Trophoblast cell (in vitro differentiated cells and primary cell): ENCODE data around the gene SUFU.

ENCODE experiments used
- DNase-seq, 2 donors: peaks; one replicate each; pipeline ENCODE4 v3.0.0-alpha.2; 2016
- H2AFZ ChIP-seq: 2 replicates; pipeline ENCODE4 v1.6.1; 2013; ENCODE audit warnings: low read length, moderate library complexity, mild to moderate bottlenecking; ENCODE audit not compliant: insufficient read depth, poor library complexity
- H2AK5ac ChIP-seq: 2 replicates; pipeline ENCODE4 v1.6.1; 2013; ENCODE audit warnings: mild to moderate bottlenecking, low read length
- H2BK120ac ChIP-seq: 2 replicates; pipeline ENCODE4 v1.6.1; 2013; ENCODE audit warnings: low read length, mild to moderate bottlenecking, moderate library complexity; ENCODE audit not compliant: insufficient read depth, poor library complexity
- H2BK12ac ChIP-seq: 2 replicates; pipeline ENCODE4 v1.6.1; 2013; ENCODE audit warnings: mild to moderate bottlenecking, low read length, moderate library complexity
- H2BK5ac ChIP-seq: 2 replicates; pipeline ENCODE4 v1.6.1; 2013; ENCODE audit warnings: low read length, low read depth, moderate library complexity, mild to moderate bottlenecking; ENCODE audit not compliant: poor library complexity
- H3K14ac ChIP-seq: 2 replicates; pipeline ENCODE4 v1.6.1; 2013; ENCODE audit warnings: mild to moderate bottlenecking, low read length
- H3K18ac ChIP-seq: 2 replicates; pipeline ENCODE4 v1.6.1; 2013; ENCODE audit warnings: mild to moderate bottlenecking, low read length
- H3K23ac ChIP-seq: 2 replicates; pipeline ENCODE4 v1.6.1; 2013; ENCODE audit warnings: low read length
- H3K27ac ChIP-seq: 2 replicates; pipeline ENCODE4 v1.5.1; 2013; ENCODE audit warnings: low read depth, mild to moderate bottlenecking, inconsistent platforms, low read length, moderate library complexity
- H3K27me3 ChIP-seq: 2 replicates; pipeline ENCODE4 v1.6.1; 2013; ENCODE audit warnings: inconsistent platforms, mild to moderate bottlenecking, low read length, moderate library complexity; ENCODE audit not compliant: insufficient read depth
- H3K36me3 ChIP-seq, 2 experiments: 1 replicate in 1 of 2; 2 replicates in 1 of 2; pipeline ENCODE4 v1.6.1; 2013; ENCODE audit warnings: low read length in 2 of 2, mild to moderate bottlenecking in 2 of 2, moderate library complexity in 1 of 2; ENCODE audit not compliant: insufficient read depth in 2 of 2, control insufficient read depth in 1 of 2
- H3K4ac ChIP-seq: 2 replicates; pipeline ENCODE4 v1.6.1; 2013; ENCODE audit warnings: low read depth, mild to moderate bottlenecking, low read length, moderate library complexity
- H3K4me1 ChIP-seq, 2 experiments: 1 replicate in 1 of 2; 2 replicates in 1 of 2; pipeline ENCODE4 v1.6.1; 2013; ENCODE audit warnings: low read length in 2 of 2, mild to moderate bottlenecking in 2 of 2, moderate library complexity in 1 of 2; ENCODE audit not compliant: insufficient read depth in 2 of 2, control insufficient read depth in 1 of 2
- H3K4me2 ChIP-seq: 2 replicates; pipeline ENCODE4 v1.6.1; 2013; ENCODE audit warnings: inconsistent platforms, mild to moderate bottlenecking, low read length, moderate library complexity
- H3K4me3 ChIP-seq: 2 replicates; pipeline ENCODE4 v1.5.1; 2013; ENCODE audit warnings: mild to moderate bottlenecking, low read depth, low read length, inconsistent platforms
- H3K79me1 ChIP-seq: one replicate; pipeline ENCODE4 v1.6.1; 2013; ENCODE audit warnings: low read length
- H3K79me2 ChIP-seq: 2 replicates; pipeline ENCODE4 v1.6.1; 2013; ENCODE audit warnings: low read length, mild to moderate bottlenecking; ENCODE audit not compliant: control insufficient read depth, insufficient read depth, poor library complexity
- H3K9ac ChIP-seq: 2 replicates; pipeline ENCODE4 v1.6.1; 2013; ENCODE audit warnings: mild to moderate bottlenecking, low read length
- H3K9me3 ChIP-seq: 2 replicates; pipeline ENCODE4 v1.6.1; 2013; ENCODE audit warnings: low read depth, mild to moderate bottlenecking, control low read depth, inconsistent platforms, low read length; ENCODE audit not compliant: insufficient read depth
- H4K12ac ChIP-seq: 2 replicates; pipeline ENCODE4 v1.6.1; 2013; ENCODE audit warnings: low read depth, mild to moderate bottlenecking, low read length, moderate library complexity
- H4K8ac ChIP-seq: 2 replicates; pipeline ENCODE4 v1.6.1; 2013; ENCODE audit warnings: low read depth, mild to moderate bottlenecking, low read length, moderate library complexity
- H4K91ac ChIP-seq: one replicate; pipeline ENCODE4 v1.6.1; 2013; ENCODE audit warnings: low read depth, mild to moderate bottlenecking, low read length, moderate library complexity
- WGBS: extraction: QIAGEN DNeasy Blood & Tissue Kit; methylation state at CpG from one replicate; pipeline ENCODE4 v1.1.7; 2013; ENCODE audit warnings: missing lambda C conversion rate; ENCODE audit not compliant: insufficient read length, insufficient coverage; ENCODE audit errors: extremely low coverage; 5-methylcytosine and 5-hydroxymethylcytosine counted together

SUFU gene

DNA sequence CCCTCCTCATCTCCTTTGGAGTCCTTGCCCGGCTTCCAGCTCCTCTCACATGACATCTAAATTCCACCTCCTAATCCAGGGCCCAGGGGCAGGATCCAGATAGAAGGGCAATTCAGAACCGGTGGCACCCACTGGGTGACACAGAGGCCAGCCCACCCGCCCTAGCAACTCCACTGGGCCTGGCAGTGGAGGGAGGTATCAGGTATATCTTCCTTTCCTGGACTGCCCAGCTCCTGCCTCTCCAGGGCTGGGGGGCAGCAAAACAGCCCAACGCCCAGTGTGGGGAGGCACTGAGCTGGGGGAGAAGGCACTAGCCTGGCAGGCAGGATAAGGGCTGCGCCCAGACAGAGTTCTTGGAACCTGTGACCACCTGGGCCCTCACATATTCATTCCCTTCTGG, 130.1 kb downstream of the SUFU start:
- no peak overlapping the region for H3K23ac ChIP-seq
- H3K9ac ChIP-seq = no peak overlapping the region
- peaks cover 55 to 58% of the 10 kb centered on the region in 2 experiments for H3K4me1 ChIP-seq
- peaks cover 11 to 15% of the 10 kb centered on the region in 2 experiments for H3K36me3 ChIP-seq
- no peaks in the 10 kb centered on the region for H3K9me3 ChIP-seq
- H3K4ac ChIP-seq = peak overlapping the region; percentile 61
- H2BK120ac ChIP-seq = peak overlapping the region; percentile 86
- H3K79me1 ChIP-seq = peaks cover 41% of the 10 kb centered on the region
- H2AFZ ChIP-seq = no peak overlapping the region
- no peak overlapping the region for H4K12ac ChIP-seq
- no CpG with 5 or more reads among the region's 5 CpGs for WGBS
- peak overlapping the region; percentile 89 for H2BK12ac ChIP-seq
- no peak overlapping the region for H3K4me2 ChIP-seq
- peak overlapping the region; percentile 90 for H2AK5ac ChIP-seq
- no peak overlapping the region for H3K4me3 ChIP-seq
- DNase-seq = no peak
- H4K91ac ChIP-seq = peak overlapping the region; percentile 84
- H4K8ac ChIP-seq = peak overlapping the region; percentile 57
- H3K27ac ChIP-seq = peak overlapping the region; percentile 63
- H2BK5ac ChIP-seq = peak overlapping the region; percentile 31
- H3K18ac ChIP-seq = peak overlapping the region; percentile 69
- H3K79me2 ChIP-seq = peaks cover 8% of the 10 kb centered on the region
- H3K14ac ChIP-seq = peak overlapping the region; percentile 79
- H3K27me3 ChIP-seq = no peaks in the 10 kb centered on the region

DNA sequence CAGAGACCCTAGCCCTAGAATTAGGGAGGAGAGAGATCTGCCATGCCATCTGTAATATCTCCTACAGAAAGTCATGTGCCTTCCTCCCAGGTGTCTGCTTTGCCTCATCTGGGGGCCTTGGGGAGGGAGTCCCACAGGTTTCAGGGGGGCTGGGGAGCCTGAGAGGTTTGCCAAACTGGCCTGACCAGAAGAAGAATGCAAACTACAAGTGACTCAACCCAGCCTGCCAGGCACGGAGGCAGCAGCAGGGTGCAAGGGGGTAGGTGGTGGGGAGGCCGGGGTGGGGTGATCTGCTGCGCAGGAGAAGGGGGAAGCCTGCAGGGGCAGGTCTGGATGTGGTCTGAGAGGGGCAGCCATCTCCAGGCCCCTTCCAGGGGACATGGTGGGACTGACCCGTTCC, 130.9 kb downstream of the SUFU start:
- peaks cover 6% of the 10 kb centered on the region for H3K79me2 ChIP-seq
- peak overlapping the region; percentile 33 for H4K8ac ChIP-seq
- peaks cover 11 to 15% of the 10 kb centered on the region in 2 experiments for H3K36me3 ChIP-seq
- no peak overlapping the region for H3K9ac ChIP-seq
- peak overlapping the region; percentile 11 for H3K18ac ChIP-seq
- H3K27ac ChIP-seq = peak overlapping the region; percentile 63
- DNase-seq = peak in 1 of 2 donors; percentile 40
- no peak overlapping the region for H3K4me3 ChIP-seq
- H3K23ac ChIP-seq = no peak overlapping the region
- peak overlapping the region; percentile 10 for H3K4ac ChIP-seq
- H2BK12ac ChIP-seq = peak overlapping the region; percentile 76
- H3K4me2 ChIP-seq = peak overlapping the region; percentile 46
- peak overlapping the region; percentile 45 for H2BK5ac ChIP-seq
- H3K79me1 ChIP-seq = peaks cover 35% of the 10 kb centered on the region
- H4K12ac ChIP-seq = no peak overlapping the region
- no peak overlapping the region for H3K14ac ChIP-seq
- WGBS = no CpG with 5 or more reads among the region's 4 CpGs
- H2BK120ac ChIP-seq = peak overlapping the region; percentile 85
- no peak overlapping the region for H2AK5ac ChIP-seq
- no peak overlapping the region for H2AFZ ChIP-seq
- H4K91ac ChIP-seq = peak overlapping the region; percentile 84
- no peaks in the 10 kb centered on the region for H3K9me3 ChIP-seq
- no peaks in the 10 kb centered on the region for H3K27me3 ChIP-seq
- peaks cover 52 to 56% of the 10 kb centered on the region in 2 experiments for H3K4me1 ChIP-seq

DNA sequence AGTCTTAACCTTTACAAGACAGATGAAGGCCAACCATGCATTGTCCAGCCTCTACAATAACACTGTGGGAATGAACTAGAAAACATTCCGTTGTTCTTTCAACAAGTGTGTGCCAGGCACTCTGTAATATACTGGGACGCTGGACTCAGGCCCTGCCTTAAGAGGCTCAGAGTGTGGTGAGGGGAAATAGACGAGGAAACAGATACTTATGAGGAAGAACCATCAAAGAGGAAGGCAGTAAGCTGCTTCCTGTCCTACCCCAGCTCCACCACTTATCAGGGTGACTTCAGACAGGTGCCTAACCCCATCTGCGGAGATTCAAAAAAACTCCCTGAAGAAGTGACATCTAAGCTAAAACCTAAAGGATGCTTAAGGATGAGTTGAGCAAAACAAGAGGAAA, 131.6 kb downstream of the SUFU start:
- H3K79me1 ChIP-seq = peaks cover 29% of the 10 kb centered on the region
- H3K36me3 ChIP-seq = peaks cover 8 to 14% of the 10 kb centered on the region in 2 experiments
- H3K23ac ChIP-seq = no peak overlapping the region
- H3K9me3 ChIP-seq = no peaks in the 10 kb centered on the region
- no peak overlapping the region for H3K4me2 ChIP-seq
- no peak overlapping the region for H2AFZ ChIP-seq
- H4K91ac ChIP-seq = peak overlapping the region; percentile 71
- H2BK5ac ChIP-seq = peak overlapping the region; percentile 45
- H2BK120ac ChIP-seq = peak overlapping the region; percentile 85
- H3K18ac ChIP-seq = no peak overlapping the region
- H3K4me1 ChIP-seq = peaks cover 46 to 51% of the 10 kb centered on the region in 2 experiments
- H2BK12ac ChIP-seq = peak overlapping the region; percentile 76
- H3K14ac ChIP-seq = peak overlapping the region; percentile 6
- H3K27me3 ChIP-seq = no peaks in the 10 kb centered on the region
- H4K8ac ChIP-seq = peak overlapping the region; percentile 33
- peak overlapping the region; percentile 63 for H3K27ac ChIP-seq
- no peak for DNase-seq
- H3K4ac ChIP-seq = no peak overlapping the region
- H3K9ac ChIP-seq = no peak overlapping the region
- WGBS = no CpG with 5 or more reads among the region's 4 CpGs
- no peak overlapping the region for H3K4me3 ChIP-seq
- peak overlapping the region; percentile 35 for H2AK5ac ChIP-seq
- H4K12ac ChIP-seq = no peak overlapping the region
- peaks cover 2% of the 10 kb centered on the region for H3K79me2 ChIP-seq

DNA sequence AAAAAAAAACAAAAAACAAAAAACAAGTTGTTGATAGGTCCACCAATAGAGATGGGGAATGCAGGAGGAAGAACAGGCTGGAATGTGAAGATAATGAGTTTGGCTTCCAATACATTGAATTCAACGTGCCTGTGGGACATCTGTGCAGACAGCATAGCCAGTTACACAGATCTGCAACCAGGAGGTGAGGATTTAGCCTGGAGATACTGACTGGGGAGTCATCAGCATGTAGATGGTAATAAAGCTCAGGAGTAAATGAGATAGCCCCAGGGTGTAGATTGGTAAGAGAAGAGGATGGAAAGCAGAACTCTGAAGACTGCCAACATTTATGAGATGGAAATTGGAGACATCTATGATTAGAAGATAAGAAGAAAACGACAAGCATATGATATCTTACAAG, 135.8 kb downstream of the SUFU start:
- Histone ChIP-seq H3K18ac (no peak overlapping the region), H3K79me2 (peaks cover 12% of the 10 kb centered on the region), H3K14ac (no peak overlapping the region), H4K91ac (no peak overlapping the region), H2BK12ac (no peak overlapping the region), H3K4me3 (no peak overlapping the region), H3K4ac (no peak overlapping the region), H3K79me1 (peaks cover 27% of the 10 kb centered on the region), H2BK120ac (no peak overlapping the region), H3K23ac (no peak overlapping the region), H2BK5ac (no peak overlapping the region), H3K4me2 (no peak overlapping the region), H3K9me3 (no peaks in the 10 kb centered on the region), H3K9ac (no peak overlapping the region), H2AK5ac (no peak overlapping the region), H3K27me3 (no peaks in the 10 kb centered on the region), H4K12ac (no peak overlapping the region), H3K27ac (no peak overlapping the region), H3K4me1 (peaks cover 13 to 16% of the 10 kb centered on the region in 2 experiments), H2AFZ (no peak overlapping the region), H4K8ac (no peak overlapping the region), H3K36me3 (no peaks in the 10 kb centered on the region)
- no peak for DNase-seq
- WGBS = no CpG with 5 or more reads among the region's 2 CpGs
